Spinal cord (tissue), 10 donors: ENCODE data around the gene LDLRAD4. TPM values are rescaled to one million over a fixed set of nuclear protein-coding genes. Genes with fewer than 3 reads are reported as not detected.

Experiments
- DNase-seq, 6 donors: peaks; one replicate each; pipeline versions ENCODE4 v3.0.0 to v3.0.0-alpha.2; 2013 to 2015; ENCODE audit warnings: low spot score in 6 of 6, low read depth in 4 of 6
- H3K27ac ChIP-seq: one replicate; pipeline ENCODE4 v1.5.1; 2013; ENCODE audit warnings: low read depth, low read length, control low read depth
- H3K27me3 ChIP-seq: one replicate; pipeline ENCODE4 v1.6.1; 2013; ENCODE audit warnings: low read length; ENCODE audit not compliant: control insufficient read depth, insufficient read depth
- H3K36me3 ChIP-seq: one replicate; pipeline ENCODE4 v1.6.1; 2013; ENCODE audit warnings: low read length; ENCODE audit not compliant: control insufficient read depth, insufficient read depth
- H3K4me1 ChIP-seq: one replicate; pipeline ENCODE4 v1.6.1; 2013; ENCODE audit warnings: low read length; ENCODE audit not compliant: control insufficient read depth, insufficient read depth
- H3K4me3 ChIP-seq: one replicate; pipeline ENCODE4 v1.5.1; 2013; ENCODE audit warnings: low read depth, low read length, control low read depth
- H3K9me3 ChIP-seq: one replicate; pipeline ENCODE4 v1.6.1; 2013; ENCODE audit warnings: low read length; ENCODE audit not compliant: control insufficient read depth, insufficient read depth
- WGBS: methylation state at CpG from one replicate; pipeline ENCODE4 v1.1.5; 2013; ENCODE audit warnings: missing lambda C conversion rate; ENCODE audit not compliant: insufficient coverage; 5-methylcytosine and 5-hydroxymethylcytosine counted together
- polyA plus RNA-seq, 2 donors: library from polyadenylated mRNA; unstranded; fragments of 120-200 nt; gene quantifications; one replicate each; pipeline ENCODE4 v1.2.1, GENCODE V29; 2013; ENCODE audit not compliant: insufficient read length in 2 of 2
- total RNA-seq, 2 donors: library from RNA; depleted of rRNA in 1 of 2; stranded (reverse); fragments of 120-200 nt in 1 of 2; fragments of >200 nt in 1 of 2; gene quantifications; one replicate each; pipeline versions ENCODE4 v1.2.3 to v1.2.4, GENCODE V29; 2013 to 2014
- donor health status: healthy.

The LDLRAD4 gene
- total and polyA plus RNA-seq, 4 donors, result 26.7 to 67.7 (median 38.5) TPM

GRCh38 chr18:13194239-13194638 is 24.3 kb upstream of the LDLRAD4 start:
- 80% methylated on average over 1 of the region's 2 CpGs for WGBS
- no peaks in the 10 kb centered on the region for H3K27me3 ChIP-seq
- H3K36me3 ChIP-seq, result no peaks in the 10 kb centered on the region
- no peaks in the 10 kb centered on the region for H3K9me3 ChIP-seq
- DNase-seq, result no peak
- peaks cover 5% of the 10 kb centered on the region for H3K4me1 ChIP-seq
- H3K4me3 ChIP-seq, result no peak overlapping the region
- H3K27ac ChIP-seq, result no peak overlapping the region

GRCh38 chr18:13198701-13199100 is 19.9 kb upstream of the LDLRAD4 start:
- Histone ChIP-seq H3K4me1 (no peaks in the 10 kb centered on the region), H3K4me3 (no peak overlapping the region), H3K27ac (no peak overlapping the region), H3K27me3 (no peaks in the 10 kb centered on the region), H3K36me3 (no peaks in the 10 kb centered on the region), H3K9me3 (peaks cover 3% of the 10 kb centered on the region)
- WGBS, result no CpG with 5 or more reads among the region's 2 CpGs
- DNase-seq, result no peak

- Histone ChIP-seq H3K27ac (no peak overlapping the region), H3K27me3 (no peaks in the 10 kb centered on the region), H3K9me3 (peaks cover 3% of the 10 kb centered on the region), H3K36me3 (no peaks in the 10 kb centered on the region), H3K4me1 (no peaks in the 10 kb centered on the region), H3K4me3 (no peak overlapping the region)
- DNase-seq, result no peak
- WGBS, result no CpG with 5 or more reads among the region's 3 CpGs
Observed at GRCh38 chr18:13199169-13199568, 19.4 kb upstream of the LDLRAD4 start.

- DNase-seq, result no peak
- Histone ChIP-seq H3K27ac (no peak overlapping the region), H3K4me3 (no peak overlapping the region), H3K36me3 (no peaks in the 10 kb centered on the region), H3K4me1 (no peaks in the 10 kb centered on the region), H3K27me3 (no peaks in the 10 kb centered on the region), H3K9me3 (peaks cover 3% of the 10 kb centered on the region)
- 100% methylated on average over 1 of the region's 3 CpGs for WGBS
Observed at GRCh38 chr18:13201292-13201691, 17.3 kb upstream of the LDLRAD4 start.

GRCh38 chr18:13202571-13202970 is 16.0 kb upstream of the LDLRAD4 start:
- no peak for DNase-seq
- 92% methylated on average over 7 of the region's 8 CpGs for WGBS
- Histone ChIP-seq H3K27ac (no peak overlapping the region), H3K9me3 (peaks cover 3% of the 10 kb centered on the region), H3K27me3 (no peaks in the 10 kb centered on the region), H3K4me1 (no peaks in the 10 kb centered on the region), H3K36me3 (no peaks in the 10 kb centered on the region), H3K4me3 (no peak overlapping the region)

- H3K4me3 ChIP-seq, result no peak overlapping the region
- no peaks in the 10 kb centered on the region for H3K9me3 ChIP-seq
- H3K27ac ChIP-seq, result no peak overlapping the region
- no CpG with 5 or more reads among the region's 6 CpGs for WGBS
- H3K36me3 ChIP-seq, result no peaks in the 10 kb centered on the region
- DNase-seq, result peak in 1 of 6 donors; percentile 52
- H3K27me3 ChIP-seq, result no peaks in the 10 kb centered on the region
- H3K4me1 ChIP-seq, result no peaks in the 10 kb centered on the region
Observed at GRCh38 chr18:13206301-13206700, 12.3 kb upstream of the LDLRAD4 start.

- 85% methylated on average over 5 of the region's 6 CpGs for WGBS
Observed at GRCh38 chr18:13207294-13207693, 11.3 kb upstream of the LDLRAD4 start.

GRCh38 chr18:13211534-13211933 is 7.0 kb upstream of the LDLRAD4 start:
- Histone ChIP-seq H3K4me1 (no peaks in the 10 kb centered on the region), H3K36me3 (no peaks in the 10 kb centered on the region), H3K4me3 (no peak overlapping the region), H3K9me3 (no peaks in the 10 kb centered on the region), H3K27ac (no peak overlapping the region), H3K27me3 (peaks cover 3% of the 10 kb centered on the region)
- WGBS, result 63% methylated on average over 3 of the region's 7 CpGs
- no peak for DNase-seq

More at GRCh38 chr18:13207294-13207693, 11.3 kb upstream of the LDLRAD4 start:
- no peaks in the 10 kb centered on the region for H3K4me1 ChIP-seq
- H3K27me3 ChIP-seq, result no peaks in the 10 kb centered on the region
- H3K4me3 ChIP-seq, result no peak overlapping the region
- no peak overlapping the region for H3K27ac ChIP-seq
- DNase-seq, result no peak
- no peaks in the 10 kb centered on the region for H3K36me3 ChIP-seq
- H3K9me3 ChIP-seq, result no peaks in the 10 kb centered on the region

- no peak overlapping the region for H3K4me3 ChIP-seq
- H3K27ac ChIP-seq, result no peak overlapping the region
- DNase-seq, result no peak
- peaks cover 3% of the 10 kb centered on the region for H3K27me3 ChIP-seq
- WGBS, result 91% methylated on average over 14 of the region's 18 CpGs
- H3K4me1 ChIP-seq, result peaks cover 3% of the 10 kb centered on the region
- no peaks in the 10 kb centered on the region for H3K9me3 ChIP-seq
- no peaks in the 10 kb centered on the region for H3K36me3 ChIP-seq
Observed at GRCh38 chr18:13213036-13213795, 5.3 kb upstream of the LDLRAD4 start.

GRCh38 chr18:13214609-13215008 is 4.0 kb upstream of the LDLRAD4 start:
- no peak overlapping the region for H3K4me3 ChIP-seq

More at GRCh38 chr18:13214609-13215008, 4.0 kb upstream of the LDLRAD4 start:
- DNase-seq, result no peak
- no peak overlapping the region for H3K27ac ChIP-seq
- peaks cover 10% of the 10 kb centered on the region for H3K4me1 ChIP-seq
- WGBS, result no CpG with 5 or more reads among the region's 1 CpG
- H3K36me3 ChIP-seq, result no peaks in the 10 kb centered on the region
- peaks cover 3% of the 10 kb centered on the region for H3K27me3 ChIP-seq
- H3K9me3 ChIP-seq, result no peaks in the 10 kb centered on the region
